IPS-18c (cell line): ENCODE data around the gene NCBP3.
A peak's percentile ranks its signal among the peaks of the same experiment; 100 is the strongest.

ENCODE experiments used
- H3K4me3 ChIP-seq: 2 replicates; pipeline ENCODE4 v1.7.0; 2013; ENCODE audit warnings: low read depth, mild to moderate bottlenecking, low read length, moderate library complexity; ENCODE audit not compliant: insufficient read depth
- H3K9me3 ChIP-seq: one replicate; pipeline ENCODE4 v1.6.1; 2013; ENCODE audit warnings: mild to moderate bottlenecking, low read length, moderate library complexity; ENCODE audit not compliant: control insufficient read depth, insufficient read depth

Gene NCBP3, protein sequence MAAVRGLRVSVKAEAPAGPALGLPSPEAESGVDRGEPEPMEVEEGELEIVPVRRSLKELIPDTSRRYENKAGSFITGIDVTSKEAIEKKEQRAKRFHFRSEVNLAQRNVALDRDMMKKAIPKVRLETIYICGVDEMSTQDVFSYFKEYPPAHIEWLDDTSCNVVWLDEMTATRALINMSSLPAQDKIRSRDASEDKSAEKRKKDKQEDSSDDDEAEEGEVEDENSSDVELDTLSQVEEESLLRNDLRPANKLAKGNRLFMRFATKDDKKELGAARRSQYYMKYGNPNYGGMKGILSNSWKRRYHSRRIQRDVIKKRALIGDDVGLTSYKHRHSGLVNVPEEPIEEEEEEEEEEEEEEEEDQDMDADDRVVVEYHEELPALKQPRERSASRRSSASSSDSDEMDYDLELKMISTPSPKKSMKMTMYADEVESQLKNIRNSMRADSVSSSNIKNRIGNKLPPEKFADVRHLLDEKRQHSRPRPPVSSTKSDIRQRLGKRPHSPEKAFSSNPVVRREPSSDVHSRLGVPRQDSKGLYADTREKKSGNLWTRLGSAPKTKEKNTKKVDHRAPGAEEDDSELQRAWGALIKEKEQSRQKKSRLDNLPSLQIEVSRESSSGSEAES

DNA sequence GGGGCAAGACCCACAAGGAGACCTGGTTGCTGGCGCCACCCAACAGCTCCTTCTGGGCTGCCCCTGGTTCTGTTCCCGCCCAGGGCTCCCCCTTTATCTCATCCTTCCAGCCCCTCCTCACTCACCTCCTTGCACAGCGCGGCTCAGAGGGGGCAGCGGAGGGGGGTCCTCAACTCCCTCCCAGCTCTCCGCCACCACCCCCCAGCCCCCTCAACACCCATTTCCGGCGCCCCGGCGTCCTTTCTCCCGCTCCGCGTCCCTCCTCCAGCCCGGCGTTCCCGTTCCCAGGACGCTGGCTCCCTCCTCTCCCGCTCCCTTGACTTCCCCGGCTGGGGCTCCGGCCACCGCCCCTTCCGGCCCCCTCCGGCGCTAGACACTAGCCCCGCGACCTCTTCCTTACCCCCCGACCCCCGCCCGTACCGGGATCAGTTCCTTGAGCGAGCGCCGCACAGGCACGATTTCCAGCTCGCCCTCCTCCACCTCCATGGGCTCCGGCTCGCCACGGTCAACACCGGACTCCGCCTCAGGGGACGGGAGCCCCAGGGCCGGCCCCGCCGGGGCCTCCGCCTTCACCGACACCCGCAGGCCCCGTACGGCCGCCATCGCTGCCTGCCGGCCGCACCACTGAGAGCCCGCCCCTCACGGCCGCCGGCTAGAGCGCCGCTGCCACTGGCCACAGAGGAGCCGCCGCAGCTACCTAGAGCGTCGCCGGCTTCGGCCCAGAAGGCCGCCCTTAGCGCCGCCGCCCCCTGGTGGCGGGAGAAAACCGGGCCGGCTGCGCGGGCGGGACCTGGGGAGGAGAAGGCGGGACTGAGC lies at the start of gene NCBP3:
NCBP3 (minus strand) TSS at position 626 of the 816 bp plus-strand sequence; CDS start at position 603, 23 bp downstream.
- peak within 1 kb of the TSS; percentile 83 for H3K4me3 ChIP-seq
- no peaks in the 10 kb centered on the region for H3K9me3 ChIP-seq

DNA sequence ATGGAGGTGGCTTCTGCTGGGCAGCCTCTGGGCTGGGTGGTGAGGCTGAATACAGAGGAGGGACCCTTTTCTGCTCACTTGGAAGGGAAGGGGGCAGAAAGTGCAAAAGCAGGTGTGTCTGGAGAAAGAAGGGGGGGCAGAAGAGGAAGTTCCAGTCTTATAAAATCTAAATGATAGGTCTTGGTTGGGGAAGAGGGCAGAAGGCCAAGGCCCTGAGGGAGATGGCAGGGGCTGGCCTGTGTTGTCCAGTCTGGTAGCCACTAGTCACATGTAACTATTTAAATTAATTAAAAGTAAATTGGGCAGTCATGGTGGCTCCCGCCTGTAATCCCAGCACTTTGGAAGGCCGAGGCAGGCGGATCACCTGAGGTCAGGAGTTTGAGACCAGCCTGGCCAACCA lies 49.3 kb upstream of the NCBP3 start:
- H3K4me3 ChIP-seq: no peak overlapping the region
- no peaks in the 10 kb centered on the region for H3K9me3 ChIP-seq

DNA sequence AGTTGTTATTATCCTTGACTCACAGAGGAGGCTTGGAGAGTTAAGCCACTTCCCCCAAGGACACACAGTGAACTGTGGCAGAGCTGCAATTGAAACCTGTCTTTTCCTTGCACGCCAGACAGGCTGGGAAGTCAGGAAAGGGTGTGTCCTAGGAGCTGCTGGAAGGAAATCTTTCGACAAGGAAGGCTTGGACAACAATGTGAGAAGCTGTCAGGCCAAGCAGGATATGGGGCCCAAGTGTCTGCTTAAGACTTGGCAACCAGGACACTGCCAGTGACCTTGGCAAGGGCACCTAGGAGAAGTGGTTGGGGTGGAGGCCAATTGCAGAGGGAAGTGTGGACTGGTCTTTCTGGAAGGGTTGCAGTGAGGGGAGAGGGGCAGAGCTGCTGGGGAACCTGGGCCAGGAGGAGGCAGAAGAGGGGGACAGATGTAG lies 48.9 kb upstream of the NCBP3 start:
- Histone ChIP-seq H3K4me3 (no peak overlapping the region), H3K9me3 (no peaks in the 10 kb centered on the region)

DNA sequence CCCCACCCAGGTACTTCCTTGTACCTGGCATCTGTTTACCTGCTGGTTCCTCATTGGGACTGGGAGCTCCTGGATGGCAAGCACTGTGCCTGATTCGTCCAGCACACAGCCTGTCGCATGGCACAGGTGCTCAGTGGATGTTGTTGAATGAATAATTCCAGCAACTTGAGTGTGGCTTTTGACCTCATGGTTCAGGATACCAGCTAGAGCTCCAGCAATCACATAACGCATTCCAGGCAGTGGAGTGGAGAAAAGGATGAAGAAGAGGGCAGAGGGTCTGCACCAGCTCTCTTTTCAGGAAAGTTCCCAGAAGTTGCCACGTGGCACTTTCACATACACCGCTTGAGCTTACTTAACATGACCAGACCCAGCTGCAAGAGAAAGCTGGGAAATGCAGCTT lies 48.1 kb upstream of the NCBP3 start:
- no peaks in the 10 kb centered on the region for H3K9me3 ChIP-seq

DNA sequence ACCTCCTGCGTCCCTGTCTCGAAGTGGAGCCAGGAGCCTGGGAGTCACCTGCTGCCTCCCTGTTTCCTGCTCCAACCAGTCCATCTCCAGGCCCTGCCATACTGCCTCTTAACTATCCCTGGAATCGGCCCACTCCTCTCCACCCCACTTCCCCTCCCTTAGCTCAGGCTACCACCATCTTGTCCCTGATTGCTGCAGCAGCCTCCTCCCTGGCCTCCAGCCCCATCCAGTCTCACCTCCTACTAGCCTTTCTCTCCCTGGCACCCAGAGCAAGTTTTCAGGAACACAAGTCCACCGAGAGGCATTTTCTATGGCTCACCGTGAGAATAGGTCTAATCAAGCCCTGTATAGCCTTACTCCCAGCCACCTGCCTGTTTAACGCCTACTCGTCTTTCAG lies 47.7 kb upstream of the NCBP3 start:
- peak overlapping the region; percentile 59; the same call in 1 of the 2 replicates for H3K4me3 ChIP-seq

More for the DNA sequence above, 48.1 kb upstream of the NCBP3 start:
- no peak overlapping the region for H3K4me3 ChIP-seq

DNA sequence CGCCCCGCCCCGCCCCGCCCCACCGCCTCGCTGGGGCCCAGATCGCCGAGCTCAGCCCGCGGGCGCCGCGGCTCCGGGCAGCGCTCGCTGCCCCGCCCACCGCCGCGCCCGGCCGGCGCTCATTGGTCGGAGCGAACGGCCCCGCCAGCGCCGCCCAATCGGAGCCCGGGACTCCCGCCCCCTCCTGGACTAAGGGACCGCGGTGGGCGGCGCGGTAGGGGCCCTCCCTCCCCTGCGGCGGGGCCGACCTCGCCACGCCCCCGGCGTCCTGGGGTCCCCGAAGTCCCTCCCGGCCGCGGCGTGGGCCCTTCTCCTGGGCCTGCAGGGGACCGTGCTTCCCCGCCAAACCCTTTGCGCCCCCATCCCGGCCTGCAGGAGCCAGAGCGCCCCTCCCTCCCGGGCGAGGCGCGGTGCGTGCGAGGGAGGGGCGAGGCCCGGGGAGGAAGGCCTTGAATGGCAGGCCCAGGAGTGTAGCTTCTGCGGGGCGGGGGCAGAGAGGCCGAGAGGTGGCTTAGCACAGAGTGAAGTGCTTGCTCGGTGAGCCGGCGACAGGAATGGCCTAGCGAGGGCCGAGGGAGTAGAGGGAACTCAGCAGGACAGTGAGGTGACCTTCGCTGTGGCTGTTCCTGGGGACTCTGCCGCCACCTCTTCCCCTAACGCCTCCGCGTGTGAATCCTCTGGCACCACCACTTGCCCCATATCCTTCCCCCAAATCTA lies 47.1 kb upstream of the NCBP3 start, which contains the start of gene CAMKK1:
CAMKK1 (minus strand) TSS at position 51 of the 717 bp plus-strand sequence. CDS start 7,366 bp downstream, outside the sequence.
- Histone ChIP-seq H3K9me3 (no peaks in the 10 kb centered on the region), H3K4me3 (peak within 1 kb of the TSS; percentile 76)

More for the DNA sequence above, 47.7 kb upstream of the NCBP3 start:
- no peaks in the 10 kb centered on the region for H3K9me3 ChIP-seq

DNA sequence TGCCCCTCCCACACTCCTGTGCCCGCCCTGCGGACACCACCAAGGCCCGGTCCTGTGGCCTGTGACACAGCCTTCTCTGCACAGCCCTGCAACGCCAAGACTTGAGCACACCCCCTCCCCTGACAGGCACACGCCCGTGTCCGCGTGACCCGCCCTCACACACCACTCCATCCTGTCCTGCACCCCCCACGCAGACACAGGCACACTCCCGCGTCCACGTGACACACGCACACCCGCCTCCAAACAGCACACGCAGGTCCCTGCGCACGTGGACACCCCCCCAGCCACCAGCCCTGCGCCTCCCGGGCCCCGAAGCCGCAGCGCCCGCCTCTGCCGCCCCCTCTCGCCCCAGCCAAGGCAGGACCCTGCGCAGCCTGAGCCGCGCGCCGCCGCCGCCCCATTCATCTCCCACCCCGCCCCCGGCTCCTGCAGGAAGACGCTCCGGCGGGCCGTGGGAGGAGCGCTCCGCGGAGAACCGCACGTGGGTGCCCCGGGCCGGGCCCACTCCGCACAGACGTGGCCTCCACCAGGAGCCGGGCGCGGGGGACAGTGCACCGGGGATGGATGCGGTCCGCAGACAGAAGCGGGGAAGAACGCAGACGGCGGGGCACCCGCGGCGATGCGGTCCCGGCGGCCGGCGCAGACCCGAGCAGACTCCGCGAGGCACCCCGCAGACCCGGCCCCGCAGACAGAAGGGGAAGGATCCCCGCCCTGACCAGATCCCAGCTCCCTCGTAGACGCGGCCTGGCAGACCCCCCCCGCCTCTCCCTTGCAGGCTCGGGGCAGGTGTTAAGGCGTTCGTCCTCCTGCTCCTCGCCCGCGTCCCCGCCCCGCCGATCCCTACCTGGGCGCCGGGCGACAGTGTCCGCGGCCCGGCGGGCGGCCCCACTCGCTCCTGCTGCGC lies 46.3 kb upstream of the NCBP3 start:
- Histone ChIP-seq H3K4me3 (peak overlapping the region; percentile 76), H3K9me3 (no peaks in the 10 kb centered on the region)

DNA sequence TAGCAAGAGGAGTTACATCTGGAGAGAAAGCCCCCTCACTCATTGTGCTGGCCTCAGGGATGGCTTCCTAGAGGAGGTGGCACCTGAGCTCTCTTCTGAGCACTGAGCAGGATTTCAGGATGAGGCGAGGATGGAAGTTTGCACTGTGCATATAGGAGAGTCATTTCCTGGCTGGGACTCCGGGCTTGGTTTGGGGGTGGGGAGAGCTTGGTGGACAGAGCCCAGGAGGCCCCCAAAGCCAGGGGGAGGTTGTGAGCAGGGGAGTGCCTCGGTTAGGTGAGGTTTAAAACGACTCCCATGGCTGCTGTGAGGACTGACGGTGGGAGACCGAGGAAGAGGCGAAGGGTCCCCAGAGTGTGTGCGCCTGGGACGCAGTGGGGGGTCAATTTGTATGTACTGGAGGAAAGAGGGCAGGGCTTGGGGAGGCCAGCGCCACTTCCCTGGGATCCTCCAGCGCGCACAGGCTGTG lies 45.6 kb upstream of the NCBP3 start:
- H3K4me3 ChIP-seq: peak overlapping the region; percentile 76
- no peaks in the 10 kb centered on the region for H3K9me3 ChIP-seq

DNA sequence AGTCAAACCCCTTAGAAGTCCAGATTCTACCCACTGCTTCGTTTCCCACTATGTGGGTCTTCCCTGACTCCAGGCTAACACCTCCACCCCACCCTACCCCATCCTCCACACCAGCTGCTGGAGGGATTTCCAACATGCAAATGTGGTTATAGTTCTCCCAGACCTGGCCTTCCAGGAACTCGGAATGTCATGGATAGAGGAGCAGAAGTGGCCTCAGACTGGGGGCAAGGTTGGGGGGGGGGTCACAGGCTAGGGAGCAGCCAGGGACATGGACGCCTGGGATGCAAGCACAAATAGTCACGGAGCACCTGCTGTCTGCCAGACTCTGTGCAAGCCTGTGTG lies 44.8 kb upstream of the NCBP3 start:
- H3K9me3 ChIP-seq: no peaks in the 10 kb centered on the region
- H3K4me3 ChIP-seq: peak overlapping the region; percentile 76; the same call in 1 of the 2 replicates

DNA sequence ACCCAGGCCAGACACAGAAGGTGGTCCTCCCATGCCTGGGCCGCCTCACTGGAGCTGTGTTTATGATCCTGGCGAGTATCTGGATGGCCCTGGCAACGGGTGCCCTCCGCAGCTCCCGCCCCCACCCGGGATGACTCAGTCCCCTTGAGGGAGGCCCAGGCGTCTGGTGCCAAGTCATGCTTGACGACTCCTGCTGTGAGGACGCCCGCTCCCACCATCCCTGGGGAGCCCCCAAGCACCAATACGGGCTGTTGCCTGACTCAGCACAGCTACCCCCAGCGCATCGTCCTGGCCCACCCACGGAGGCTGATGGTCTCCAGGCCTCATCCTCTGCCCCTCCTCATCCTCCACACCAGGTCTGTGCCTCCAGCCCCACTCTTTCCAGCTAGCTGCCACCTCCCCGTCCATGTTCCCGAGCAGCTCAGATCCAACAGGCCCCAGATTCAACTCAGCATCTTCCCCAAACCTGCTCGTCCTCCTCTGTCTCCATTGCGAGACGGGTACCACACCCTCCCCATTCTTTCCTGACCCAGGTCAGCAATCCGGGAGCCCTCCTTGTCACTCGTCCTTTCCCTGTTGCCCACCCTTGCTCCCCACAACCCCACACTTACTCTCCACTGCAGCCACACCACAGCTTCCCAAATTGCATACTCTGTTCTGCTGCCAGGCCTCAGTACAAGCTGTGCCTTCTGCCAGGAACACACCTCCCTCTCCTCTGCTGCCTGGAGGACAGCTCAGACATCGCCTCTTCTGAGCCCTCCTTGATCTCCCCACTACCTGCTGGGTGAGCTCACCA lies 44.2 kb upstream of the NCBP3 start:
- H3K4me3 ChIP-seq: no peak overlapping the region

DNA sequence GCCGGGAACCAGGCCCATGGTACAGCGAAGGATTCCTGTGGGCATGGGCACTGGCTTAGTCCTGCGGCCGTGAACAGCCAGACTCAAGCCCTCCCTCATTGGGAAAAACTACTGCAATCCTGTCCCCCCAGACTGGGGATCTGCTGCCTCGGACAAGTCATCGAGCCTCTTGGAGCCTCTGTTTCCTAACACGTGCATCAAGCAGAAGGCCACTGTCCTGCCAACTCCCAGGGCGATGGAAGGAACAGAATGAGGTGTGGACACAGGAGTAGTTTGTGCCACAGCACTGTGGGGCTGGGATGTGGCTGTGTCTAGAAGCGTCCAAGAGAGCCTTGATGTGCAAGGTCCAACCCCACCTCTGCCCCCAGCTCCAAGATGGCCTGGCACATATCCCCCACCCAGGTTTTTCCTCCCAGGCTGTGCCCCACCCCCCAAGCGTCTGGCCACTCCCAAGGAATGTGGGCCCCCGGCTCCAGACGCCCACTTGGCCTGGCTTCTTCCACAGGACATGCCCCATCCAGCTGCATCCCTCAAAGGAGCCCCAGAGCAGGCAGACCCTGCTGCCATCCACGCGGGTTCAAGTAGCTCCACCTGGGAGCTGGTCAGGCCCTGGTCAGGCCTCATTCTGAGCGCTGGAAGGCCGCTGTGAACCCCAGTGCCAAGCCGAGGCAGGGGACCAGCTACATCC lies 43.4 kb upstream of the NCBP3 start:
- H3K4me3 ChIP-seq: no peak overlapping the region
- no peaks in the 10 kb centered on the region for H3K9me3 ChIP-seq

More for the DNA sequence above, 44.2 kb upstream of the NCBP3 start:
- H3K9me3 ChIP-seq: no peaks in the 10 kb centered on the region

DNA sequence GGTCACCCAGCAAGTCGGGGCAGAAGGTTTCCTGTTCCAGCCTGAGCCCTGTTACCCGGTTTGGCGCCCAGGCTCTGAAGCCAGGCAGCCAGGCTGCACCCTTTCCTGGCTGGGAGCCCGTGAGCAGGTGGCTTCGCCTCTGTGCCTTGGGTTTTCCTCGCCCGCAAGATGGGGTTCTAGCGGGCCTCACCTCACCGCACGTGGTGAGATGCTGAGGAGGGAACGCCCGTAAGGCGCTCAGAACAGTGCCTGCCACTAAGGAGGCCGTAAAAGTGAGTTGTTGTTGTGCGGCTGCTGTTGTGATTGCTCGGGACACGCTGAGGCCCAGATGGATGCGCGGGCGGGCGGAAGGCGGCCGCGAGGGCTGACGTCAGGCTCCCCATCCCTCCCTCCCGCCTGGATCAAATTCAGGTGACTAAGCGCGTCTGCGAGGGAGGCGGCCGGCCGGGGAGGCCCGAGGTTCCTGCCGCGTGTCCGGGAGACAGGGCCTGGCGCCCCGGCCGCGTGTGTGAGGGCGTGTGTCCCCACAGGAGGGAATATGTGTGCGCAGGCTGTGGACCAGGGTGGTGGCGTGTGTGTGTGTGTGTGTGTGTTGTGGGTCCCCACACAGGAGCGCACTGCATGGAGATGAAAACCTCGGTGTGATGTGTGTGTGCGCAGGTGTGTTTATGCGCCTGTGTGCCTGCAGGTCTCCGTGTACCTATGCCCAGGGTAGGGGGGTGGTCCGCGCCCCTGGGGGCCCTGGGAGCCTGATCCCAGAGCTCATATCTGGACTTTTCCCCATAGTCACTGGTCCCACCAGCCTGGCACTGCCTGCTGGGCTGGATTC lies 42.5 kb upstream of the NCBP3 start:
- no peak overlapping the region for H3K4me3 ChIP-seq
- H3K9me3 ChIP-seq: no peaks in the 10 kb centered on the region

DNA sequence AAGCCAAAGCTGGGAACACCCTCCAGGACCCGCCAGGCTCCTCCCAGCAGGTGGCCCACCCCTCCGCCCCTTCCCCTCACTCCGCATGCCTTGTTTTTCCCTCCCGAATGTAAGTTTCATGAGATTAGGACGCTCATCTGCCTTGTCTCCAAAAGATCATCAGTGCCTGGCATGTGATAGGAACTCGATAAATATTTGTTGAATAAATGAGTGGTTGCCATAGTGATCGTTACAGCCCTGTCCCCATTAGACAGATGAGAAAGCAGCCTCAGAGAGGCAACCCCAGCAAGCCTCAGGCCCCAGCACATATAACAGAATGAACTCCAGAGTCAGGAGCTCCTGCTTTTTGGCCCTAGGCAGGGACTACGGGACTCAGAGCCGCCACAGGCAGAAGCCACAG lies 41.8 kb upstream of the NCBP3 start:
- H3K4me3 ChIP-seq: no peak overlapping the region
- H3K9me3 ChIP-seq: no peaks in the 10 kb centered on the region

DNA sequence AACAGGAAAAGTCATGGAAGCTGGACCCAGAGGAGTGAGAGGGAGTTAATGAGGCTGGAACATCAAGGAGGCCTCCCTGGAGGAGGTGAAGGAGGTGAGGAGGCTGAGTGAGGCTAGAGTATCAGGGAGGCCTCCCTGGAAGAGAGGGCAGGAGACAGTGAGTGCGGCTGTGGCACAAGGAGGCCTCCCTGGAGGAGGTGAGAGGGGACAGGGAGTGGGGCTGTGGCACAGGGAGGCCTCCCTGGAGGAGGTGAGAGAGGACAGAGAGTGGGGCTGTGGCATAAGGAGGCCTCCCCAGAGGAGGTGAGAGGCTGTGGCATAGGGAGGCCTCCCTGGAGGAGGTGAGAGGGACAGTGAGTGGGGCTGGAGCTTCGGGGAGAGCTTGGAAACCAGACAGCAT lies 41.3 kb upstream of the NCBP3 start:
- Histone ChIP-seq H3K4me3 (no peak overlapping the region), H3K9me3 (no peaks in the 10 kb centered on the region)
